ENCODE results near the gene ZBP1. TPM values are rescaled to one million over a fixed set of nuclear protein-coding genes. Genes with fewer than 3 reads are reported as not detected.

ZBP1 gene
- total and polyA plus RNA-seq, 10 of the 15 experiments (the other 5 are each of a cell fraction or from before 2014, with no cell fraction given) = 0.93 to 10.6 (median 4.8) TPM

GRCh38 chr20:57615445-57615811, 4.8 kb downstream of the ZBP1 start:
- ChIA-PET POLR2A (interaction anchor here (2.0 kb wide), 1 partner anchor 10 kb away, joined by 4 read pairs; no protein-coding TSS in a partner anchor), CTCF (no interaction called here), SMC1A (ENCODE audit: uncharacterized antibody, unreplicated experiment) (interaction anchor here (1.2 kb wide), 1 partner anchor 10 kb away, joined by 4 read pairs; no protein-coding TSS in a partner anchor), RAD21 (ENCODE audit: unreplicated experiment) (interaction anchor here (1.3 kb wide), 1 partner anchor 9 kb away, joined by 3 read pairs; no protein-coding TSS in a partner anchor)
- in situ Hi-C loops (cut with MboI) (loop anchor here (10.0 kb wide), 2 partner anchors 779 to 839 kb away; no protein-coding TSS in a partner anchor), intact Hi-C loops (cut with micrococcal nuclease; ENCODE audit: unreplicated experiment) (loop anchor here (5.0 kb wide), 1 partner anchor 218 kb away; no protein-coding TSS in a partner anchor)
- H2AFZ ChIP-seq (ENCODE audit: control insufficient read depth, low read depth, low read length) = no peak overlapping the region
- TF ChIP-seq MTA3 (IDR thresholded peaks at IDR 0.05; ENCODE audit: borderline replicate concordance, low read length) = no peak
- DNase-seq (ENCODE audit: low read depth, low spot score) (no peak), FAIRE-seq (no peak), ATAC-seq (no peak)
- H3K9ac ChIP-seq (ENCODE audit: control insufficient read depth, insufficient read depth, low read length) = no peak overlapping the region
- peaks cover 0 to 2% of the 10 kb centered on the region in 2 experiments; a peak in 1 of 4 replicates for H3K27me3 ChIP-seq (replicated peaks in 1 of 2; ENCODE audit: control insufficient read depth in 2 of 2, insufficient read depth in 2 of 2, low read length in 1 of 2)
- no peak overlapping the region for H3K4me2 ChIP-seq (ENCODE audit: control insufficient read depth, insufficient read depth)
- 77% methylated on average over 8 of the region's 8 CpGs for WGBS (ENCODE audit: insufficient coverage, insufficient replicate concordance, low lambda C conversion rate, missing lambda C conversion rate)
- H4K20me1 ChIP-seq (ENCODE audit: control insufficient read depth, insufficient read depth) = no peaks in the 10 kb centered on the region
- peaks cover 28% of the 10 kb centered on the region for H3K4me1 ChIP-seq (ENCODE audit: control insufficient read depth, insufficient read depth, low read length)
- H3K27ac ChIP-seq (ENCODE audit: control insufficient read depth, insufficient read depth) = no peak overlapping the region
- no peaks in the 10 kb centered on the region for H3K79me2 ChIP-seq (ENCODE audit: control insufficient read depth, insufficient read depth, low read length)
- no peak overlapping the region for H3K4me3 ChIP-seq
- H3K9me3 ChIP-seq (replicated peaks; ENCODE audit: control insufficient read depth, insufficient read depth, low read length) = no peaks in the 10 kb centered on the region
- no peaks in the 10 kb centered on the region; a peak in 1 of 4 replicates for H3K36me3 ChIP-seq (ENCODE audit: control insufficient read depth in 2 of 2, insufficient read depth in 2 of 2, low read length in 1 of 2)
- BruUV-seq (replicated peaks) = no TSS peak

GRCh38 chr20:57614490-57615444, 5.5 kb downstream of the ZBP1 start:
- 71% methylated on average over 16 of the region's 16 CpGs for WGBS (ENCODE audit: insufficient coverage, insufficient replicate concordance, low lambda C conversion rate, missing lambda C conversion rate)
- no peak for DNase-seq (ENCODE audit: low read depth, low spot score)
- H3K36me3 ChIP-seq (ENCODE audit: control insufficient read depth in 2 of 2, insufficient read depth in 2 of 2, low read length in 1 of 2) = no peaks in the 10 kb centered on the region; a peak in 1 of 4 replicates
- TF ChIP-seq TCF3 (IDR thresholded peaks at IDR 0.05; ENCODE audit: borderline replicate concordance, insufficient read depth, low read depth, low read length) = no peak
- no peak for TF ChIP-seq NRF1 (conservative IDR thresholded peaks at IDR 0.05; ENCODE audit: low read depth, low read length)
- no peak for TF ChIP-seq JUNB (IDR thresholded peaks at IDR 0.05)
- no peak for TF ChIP-seq CBFB (IDR thresholded peaks at IDR 0.05; ENCODE audit: low read depth)
- no peak for TF ChIP-seq BCL3 (IDR thresholded peaks at IDR 0.05; ENCODE audit: borderline replicate concordance, insufficient read depth, low read depth, low read length, poor library complexity, severe bottlenecking)
- no peak for TF ChIP-seq EP300 (IDR thresholded peaks at IDR 0.05; ENCODE audit: borderline replicate concordance in 1 of 2, control insufficient read depth in 1 of 2, low read depth in 2 of 2, low read length in 2 of 2)
- TF ChIP-seq KAT2A (conservative IDR thresholded peaks at IDR 0.05; ENCODE audit: control insufficient read depth, low read depth, low read length) = no peak
- no peak for TF ChIP-seq ZNF217 (IDR thresholded peaks at IDR 0.05)
- TF ChIP-seq POLR2AphosphoS5 (IDR thresholded peaks at IDR 0.05; ENCODE audit: low read length) = no peak
- TF ChIP-seq GATAD2B (conservative IDR thresholded peaks at IDR 0.05; ENCODE audit: low read depth) = no peak

More at GRCh38 chr20:57614490-57615444, 5.5 kb downstream of the ZBP1 start:
- Histone ChIP-seq H3K9me3 (replicated peaks; ENCODE audit: control insufficient read depth, insufficient read depth, low read length) (no peaks in the 10 kb centered on the region), H3K4me1 (ENCODE audit: control insufficient read depth, insufficient read depth, low read length) (peaks cover 21% of the 10 kb centered on the region), H3K27ac (ENCODE audit: control insufficient read depth, insufficient read depth) (no peak overlapping the region), H2AFZ (ENCODE audit: control insufficient read depth, low read depth, low read length) (no peak overlapping the region), H3K9ac (ENCODE audit: control insufficient read depth, insufficient read depth, low read length) (no peak overlapping the region), H3K27me3 (replicated peaks in 1 of 2; ENCODE audit: control insufficient read depth in 2 of 2, insufficient read depth in 2 of 2, low read length in 1 of 2) (peaks cover 0 to 2% of the 10 kb centered on the region in 2 experiments; a peak in 1 of 4 replicates), H4K20me1 (ENCODE audit: control insufficient read depth, insufficient read depth) (no peaks in the 10 kb centered on the region), H3K79me2 (ENCODE audit: control insufficient read depth, insufficient read depth, low read length) (no peaks in the 10 kb centered on the region), H3K4me2 (ENCODE audit: control insufficient read depth, insufficient read depth) (no peak overlapping the region), H3K4me3 (no peak overlapping the region)
- SMC1A ChIA-PET (ENCODE audit: uncharacterized antibody, unreplicated experiment) = no interaction called here
- no peak for FAIRE-seq
- in situ Hi-C loops (cut with MboI) = loop anchor here (10.0 kb wide), 2 partner anchors 780 to 840 kb away; no protein-coding TSS in a partner anchor
- ATAC-seq = no peak
- intact Hi-C loops (cut with micrococcal nuclease; ENCODE audit: unreplicated experiment) = loop anchor here (5.0 kb wide), 1 partner anchor 217 kb away; no protein-coding TSS in a partner anchor
- POLR2A ChIA-PET = no interaction called here
- RAD21 ChIA-PET (ENCODE audit: unreplicated experiment) = interaction anchor here (1.3 kb wide), 1 partner anchor 8 kb away, joined by 3 read pairs; no protein-coding TSS in a partner anchor
- BruUV-seq (replicated peaks) = no TSS peak
- CTCF ChIA-PET = no interaction called here
